Measurements from ENCODE around the gene DYNLT4. TPM values are rescaled to one million over a fixed set of nuclear protein-coding genes. Genes with fewer than 3 reads are reported as not detected.
"Not testable (repeated sequence)": the region's sequence is repeated elsewhere in the genome, so short reads cannot be mapped to it uniquely, and the experiment has no call there.

Gene DYNLT4
- total RNA-seq, 1 donor from 2014 or later: 0.29 TPM

GRCh38 chr1:44810101-44810761 is 3.1 kb upstream of the DYNLT4 start:
- DNase-seq (ENCODE audit: extremely low read depth, low read depth, low spot score): no peak

- no peak for DNase-seq (ENCODE audit: extremely low read depth, low read depth, low spot score)
Measured at GRCh38 chr1:44808938-44809917, 2.1 kb upstream of the DYNLT4 start.

GRCh38 chr1:44808063-44808937 is 1.1 kb upstream of the DYNLT4 start, which contains the start of gene BTBD19:
Gene BTBD19, plus strand, starts transcription at chr1:44808523. Its CDS starts 298 bp downstream, at chr1:44808821.
- DNase-seq (ENCODE audit: extremely low read depth, low read depth, low spot score): no peak

GRCh38 chr1:44807364-44808062 is 362 bp upstream of the DYNLT4 start:
- peak; percentile 99 for DNase-seq (ENCODE audit: extremely low read depth, low read depth, low spot score)

GRCh38 chr1:44806025-44806703 is 987 bp downstream of the DYNLT4 start:
- DNase-seq (ENCODE audit: extremely low read depth, low read depth, low spot score): no peak

- DNase-seq (ENCODE audit: extremely low read depth, low read depth, low spot score): no peak
Measured at GRCh38 chr1:44805311-44806024, 1.7 kb downstream of the DYNLT4 start.

- DNase-seq (ENCODE audit: extremely low read depth, low read depth, low spot score): no peak
Measured at GRCh38 chr1:44803312-44804095, 3.6 kb downstream of the DYNLT4 start.

GRCh38 chr1:44803062-44803311 is 4.2 kb downstream of the DYNLT4 start:
- no peak for DNase-seq (ENCODE audit: extremely low read depth, low read depth, low spot score)

- no peak for DNase-seq (ENCODE audit: extremely low read depth, low read depth, low spot score)
Measured at GRCh38 chr1:44802306-44803061, 4.7 kb downstream of the DYNLT4 start.

- no peak for DNase-seq (ENCODE audit: extremely low read depth, low read depth, low spot score)
Measured at GRCh38 chr1:44801491-44802305, 5.5 kb downstream of the DYNLT4 start.

GRCh38 chr1:44799770-44800584 is 7.2 kb downstream of the DYNLT4 start, which contains the start of gene PLK3:
Gene PLK3, plus strand, starts transcription at chr1:44800377. Its CDS starts 87 bp downstream, at chr1:44800464.
- no peak for DNase-seq (ENCODE audit: extremely low read depth, low read depth, low spot score)

- no peak for DNase-seq (ENCODE audit: extremely low read depth, low read depth, low spot score)
Measured at GRCh38 chr1:44798481-44799365, 8.4 kb downstream of the DYNLT4 start.

- not testable (repeated sequence) for DNase-seq (ENCODE audit: extremely low read depth, low read depth, low spot score)
Measured at GRCh38 chr1:44797886-44798285, 9.3 kb downstream of the DYNLT4 start.

- no peak for DNase-seq (ENCODE audit: extremely low read depth, low read depth, low spot score)
Measured at GRCh38 chr1:44792736-44793502, 14.2 kb downstream of the DYNLT4 start.

Measured in glomerular endothelial cell (primary cell).